Progenitor cell of endocrine pancreas (in vitro differentiated cells): Measurements from ENCODE around the gene THAP12. TPM values are rescaled to one million over a fixed set of nuclear protein-coding genes. Genes with fewer than 3 reads are reported as not detected.

Experiments used
- DNase-seq: peaks from one replicate; pipeline ENCODE4 v3.0.0; 2021; ENCODE audit warnings: low spot score; ENCODE audit not compliant: unreplicated experiment
- H3K27ac Mint-ChIP-seq: 2 replicates; pipeline ENCODE4 v1.8.0; 2021; ENCODE audit warnings: mild to moderate bottlenecking, moderate library complexity, mixed read lengths
- H3K27me3 Mint-ChIP-seq: 2 replicates; pipeline ENCODE4 v1.8.0; 2021; ENCODE audit warnings: mixed read lengths
- H3K36me3 Mint-ChIP-seq: 2 replicates; pipeline ENCODE4 v1.8.0; 2022; ENCODE audit warnings: mixed read lengths; ENCODE audit not compliant: insufficient read depth
- H3K4me1 Mint-ChIP-seq: 2 replicates; pipeline ENCODE4 v1.8.0; 2021; ENCODE audit warnings: low read depth, mixed read lengths
- H3K4me3 Mint-ChIP-seq: 2 replicates; pipeline ENCODE4 v1.8.0; 2021; ENCODE audit warnings: low read depth, mild to moderate bottlenecking, moderate library complexity, mixed read lengths
- H3K9me3 Mint-ChIP-seq: 2 replicates; pipeline ENCODE4 v1.8.0; 2021; ENCODE audit warnings: low read depth, mixed read lengths
- CTCF ChIP-seq: fragments of 200-600 bp; sonication (generic); IDR thresholded peaks from one replicate; pipeline ENCODE4 v1.5.0; 2021; ENCODE audit warnings: antibody characterized with exemption, mild to moderate bottlenecking; ENCODE audit not compliant: unreplicated experiment
- long read RNA-seq: library from polyadenylated mRNA; unstranded; transcript quantifications from one replicate; pipeline ENCODE4 v2.0.0, GENCODE V29; 2020
- total RNA-seq: library from RNA; stranded (reverse); gene quantifications from 2 replicates; pipeline ENCODE4 v1.2.1, GENCODE V29; 2021

THAP12 gene
- 51.1 and 52.4 TPM in 2 replicates for total RNA-seq
- long read RNA-seq, partial matches to known transcripts: 0 of 17 reads
- long read RNA-seq, other reads (novel, unspliced or antisense): 14 of 17 reads

- DNase-seq: peak; percentile 97
- peak within 1 kb of the TSS; percentile 94 for H3K27ac Mint-ChIP-seq
- H3K27me3 Mint-ChIP-seq: no peaks in the 10 kb centered on the region
- peak within 1 kb of the TSS; percentile 92 for H3K4me3 Mint-ChIP-seq
- H3K9me3 Mint-ChIP-seq: no peaks in the 10 kb centered on the region
- TF ChIP-seq CTCF: peak; percentile 21
- H3K36me3 Mint-ChIP-seq: peaks cover 4% of the 10 kb centered on the region
- H3K4me1 Mint-ChIP-seq: peaks cover 34% of the 10 kb centered on the region
Measured at GRCh38 chr11:76380977-76381719, at the start of gene THAP12, which contains the start of gene GVQW3. TSS of gene THAP12 (minus strand) at chr11:76381132. CDS start at chr11:76380836, 296 bp downstream. TSS of gene GVQW3 (plus strand) at chr11:76381323. CDS start at chr11:76381829, 506 bp downstream.

GRCh38 chr11:76426660-76427059 is 45.7 kb upstream of the THAP12 start:
- TF ChIP-seq CTCF: no peak
- H3K9me3 Mint-ChIP-seq: no peaks in the 10 kb centered on the region
- H3K36me3 Mint-ChIP-seq: no peaks in the 10 kb centered on the region
- peaks cover 8% of the 10 kb centered on the region for H3K27me3 Mint-ChIP-seq
- no peak overlapping the region for H3K27ac Mint-ChIP-seq
- DNase-seq: no peak
- no peak overlapping the region for H3K4me3 Mint-ChIP-seq
- no peaks in the 10 kb centered on the region for H3K4me1 Mint-ChIP-seq

- H3K4me3 Mint-ChIP-seq: no peak overlapping the region
- TF ChIP-seq CTCF: no peak
- H3K27ac Mint-ChIP-seq: no peak overlapping the region
- peaks cover 8% of the 10 kb centered on the region for H3K27me3 Mint-ChIP-seq
- H3K36me3 Mint-ChIP-seq: no peaks in the 10 kb centered on the region
- H3K4me1 Mint-ChIP-seq: no peaks in the 10 kb centered on the region
- DNase-seq: no peak
- no peaks in the 10 kb centered on the region for H3K9me3 Mint-ChIP-seq
Measured at GRCh38 chr11:76424891-76425290, 44.0 kb upstream of the THAP12 start.

GRCh38 chr11:76424379-76424778 is 43.4 kb upstream of the THAP12 start:
- Mint-ChIP-seq H3K4me1 (no peaks in the 10 kb centered on the region), H3K36me3 (no peaks in the 10 kb centered on the region), H3K9me3 (no peaks in the 10 kb centered on the region), H3K27me3 (peaks cover 5% of the 10 kb centered on the region), H3K4me3 (no peak overlapping the region), H3K27ac (no peak overlapping the region)
- no peak for DNase-seq
- TF ChIP-seq CTCF: no peak

GRCh38 chr11:76419896-76420295 is 39.0 kb upstream of the THAP12 start:
- DNase-seq: no peak
- no peak overlapping the region for H3K27ac Mint-ChIP-seq

More at GRCh38 chr11:76419896-76420295, 39.0 kb upstream of the THAP12 start:
- H3K4me1 Mint-ChIP-seq: no peaks in the 10 kb centered on the region
- peaks cover 5% of the 10 kb centered on the region for H3K27me3 Mint-ChIP-seq
- H3K4me3 Mint-ChIP-seq: no peak overlapping the region
- TF ChIP-seq CTCF: no peak
- no peaks in the 10 kb centered on the region for H3K36me3 Mint-ChIP-seq
- no peaks in the 10 kb centered on the region for H3K9me3 Mint-ChIP-seq
